ENCODE data around the gene TMEM176A. TPM values are rescaled to one million over a fixed set of nuclear protein-coding genes. Genes with fewer than 3 reads are reported as not detected.

TMEM176A gene
- total and polyA plus RNA-seq, 5 donors from 2014 or later = 0.24 TPM; not detected in 3

GRCh38 chr7:150848111-150848510 lies 47.5 kb downstream of the TMEM176A start:
- H3K27ac Mint-ChIP-seq = no peak overlapping the region
- no peak overlapping the region for H3K4me3 Mint-ChIP-seq
- H3K4me1 ChIP-seq (ENCODE audit: control insufficient read depth, insufficient read depth, low read length, poor library complexity, severe bottlenecking) = no peaks in the 10 kb centered on the region
- H3K4me1 Mint-ChIP-seq = peaks cover 0 to 1% (median 0%) of the 10 kb centered on the region in 4 donors
- no peak overlapping the region for H3K4me3 ChIP-seq (ENCODE audit: low read depth, low read length)
- peaks cover 11% of the 10 kb centered on the region for H3K27me3 ChIP-seq (ENCODE audit: control insufficient read depth, insufficient read depth, low read length)
- H3K27ac ChIP-seq (ENCODE audit: insufficient read depth, low read length, poor library complexity, severe bottlenecking) = no peak overlapping the region
- peaks cover 24% of the 10 kb centered on the region for H3K27me3 Mint-ChIP-seq
- H3K9me3 ChIP-seq (ENCODE audit: control insufficient read depth in 2 of 2, low read length in 2 of 2) = no peaks in the 10 kb centered on the region
- H3K36me3 ChIP-seq (ENCODE audit: control insufficient read depth, insufficient read depth, low read length) = no peaks in the 10 kb centered on the region
- ATAC-seq (ENCODE audit: low read depth in 2 of 2) (no peak), DNase-seq (no peak)
- H3K36me3 Mint-ChIP-seq = no peaks in the 10 kb centered on the region
- no peaks in the 10 kb centered on the region for H3K9me3 Mint-ChIP-seq

DNA sequence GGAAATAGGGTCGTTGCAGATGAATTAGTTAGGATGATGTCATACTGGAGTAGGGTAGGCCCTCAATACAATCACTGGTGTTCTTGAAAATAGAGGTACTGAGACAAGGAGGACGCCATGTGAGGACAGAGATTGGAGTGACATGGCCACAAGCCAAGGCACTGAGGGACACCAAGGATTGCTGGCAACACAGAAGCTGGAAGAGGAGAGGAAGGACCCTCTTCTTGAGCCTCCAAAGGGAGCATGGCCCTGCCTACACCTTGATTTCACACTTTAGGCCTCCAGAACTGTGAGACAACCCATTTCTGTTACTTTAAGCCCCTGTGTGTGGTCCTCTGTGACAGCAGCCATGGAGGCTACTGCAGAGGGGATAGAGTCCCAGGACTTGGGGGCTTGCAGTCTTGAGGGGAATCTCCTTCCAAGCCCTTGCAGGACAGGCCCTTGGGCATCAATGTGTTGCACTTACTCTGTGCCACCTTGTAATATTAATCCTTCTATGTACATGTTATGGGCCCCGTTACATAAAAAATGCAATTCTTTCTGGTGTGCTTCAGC lies 48.1 kb downstream of the TMEM176A start:
- ATAC-seq (ENCODE audit: low read depth in 2 of 2) = no peak
- Mint-ChIP-seq H3K4me1 (peaks cover 0 to 1% (median 0%) of the 10 kb centered on the region in 4 donors), H3K36me3 (no peaks in the 10 kb centered on the region), H3K4me3 (no peak overlapping the region), H3K9me3 (no peaks in the 10 kb centered on the region), H3K27me3 (peaks cover 26% of the 10 kb centered on the region), H3K27ac (no peak overlapping the region)
- Histone ChIP-seq H3K36me3 (ENCODE audit: control insufficient read depth, insufficient read depth, low read length) (no peaks in the 10 kb centered on the region), H3K27ac (ENCODE audit: insufficient read depth, low read length, poor library complexity, severe bottlenecking) (no peak overlapping the region), H3K27me3 (ENCODE audit: control insufficient read depth, insufficient read depth, low read length) (peaks cover 12% of the 10 kb centered on the region), H3K4me1 (ENCODE audit: control insufficient read depth, insufficient read depth, low read length, poor library complexity, severe bottlenecking) (no peaks in the 10 kb centered on the region), H3K4me3 (ENCODE audit: low read depth, low read length) (no peak overlapping the region), H3K9me3 (ENCODE audit: control insufficient read depth in 2 of 2, low read length in 2 of 2) (no peaks in the 10 kb centered on the region)
- no peak for DNase-seq

DNA sequence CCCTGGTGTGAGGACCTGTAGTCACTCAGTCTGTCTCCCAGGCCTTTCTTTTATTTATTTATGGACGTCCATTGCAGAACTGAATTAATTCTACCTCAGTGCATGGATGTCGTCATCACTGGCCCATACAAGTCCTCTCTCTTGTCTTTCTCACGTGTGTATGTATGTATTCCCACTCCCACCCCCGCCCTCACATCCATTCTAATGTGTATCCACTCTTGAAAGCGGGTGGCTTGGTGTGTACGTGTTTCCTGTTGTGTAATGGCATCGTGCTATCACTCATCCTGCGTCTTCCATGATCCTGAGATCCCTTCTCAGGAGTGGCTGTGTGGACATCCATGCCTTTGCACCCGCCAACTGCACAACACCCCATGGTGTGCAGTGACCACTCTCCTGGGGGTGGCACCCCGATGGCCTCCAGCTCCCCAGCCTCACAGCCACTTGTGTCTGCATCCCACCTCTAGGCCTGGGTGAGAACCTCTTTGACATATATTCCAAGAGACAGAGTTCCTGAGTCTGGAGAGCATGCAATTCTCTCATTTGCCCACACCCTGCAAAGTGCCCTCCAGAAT lies 48.7 kb downstream of the TMEM176A start:
- Histone ChIP-seq H3K4me3 (ENCODE audit: low read depth, low read length) (no peak overlapping the region), H3K36me3 (ENCODE audit: control insufficient read depth, insufficient read depth, low read length) (no peaks in the 10 kb centered on the region), H3K27ac (ENCODE audit: insufficient read depth, low read length, poor library complexity, severe bottlenecking) (no peak overlapping the region), H3K9me3 (ENCODE audit: control insufficient read depth in 2 of 2, low read length in 2 of 2) (no peaks in the 10 kb centered on the region), H3K27me3 (ENCODE audit: control insufficient read depth, insufficient read depth, low read length) (peaks cover 12% of the 10 kb centered on the region), H3K4me1 (ENCODE audit: control insufficient read depth, insufficient read depth, low read length, poor library complexity, severe bottlenecking) (no peaks in the 10 kb centered on the region)
- Mint-ChIP-seq H3K9me3 (no peaks in the 10 kb centered on the region), H3K36me3 (no peaks in the 10 kb centered on the region), H3K27me3 (peaks cover 29% of the 10 kb centered on the region), H3K4me3 (no peak overlapping the region), H3K4me1 (peaks cover 0 to 1% (median 0%) of the 10 kb centered on the region in 4 donors), H3K27ac (no peak overlapping the region)
- no peak for ATAC-seq (ENCODE audit: low read depth in 2 of 2)
- DNase-seq = no peak

DNA sequence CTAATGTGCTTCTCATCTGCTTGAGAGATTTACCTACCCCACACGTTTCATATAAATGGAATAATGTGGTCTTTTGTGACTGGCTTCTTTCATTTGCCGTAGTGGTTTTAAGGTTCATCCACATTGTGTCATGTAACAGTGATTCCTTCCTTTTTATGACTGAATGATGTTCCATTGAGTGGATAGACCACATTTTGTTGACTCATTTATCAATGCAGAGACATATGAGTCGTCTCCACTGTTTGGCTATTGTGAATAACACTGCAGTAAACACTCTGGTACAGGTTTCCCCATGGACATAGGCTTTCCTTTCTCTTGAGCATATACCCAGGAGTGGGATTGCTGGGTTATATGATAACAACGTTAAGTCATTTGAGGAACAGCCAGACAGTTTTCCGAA lies 49.7 kb downstream of the TMEM176A start:
- Histone ChIP-seq H3K9me3 (ENCODE audit: control insufficient read depth in 2 of 2, low read length in 2 of 2) (no peaks in the 10 kb centered on the region), H3K27me3 (ENCODE audit: control insufficient read depth, insufficient read depth, low read length) (peaks cover 12% of the 10 kb centered on the region), H3K27ac (ENCODE audit: insufficient read depth, low read length, poor library complexity, severe bottlenecking) (no peak overlapping the region), H3K4me1 (ENCODE audit: control insufficient read depth, insufficient read depth, low read length, poor library complexity, severe bottlenecking) (no peaks in the 10 kb centered on the region), H3K36me3 (ENCODE audit: control insufficient read depth, insufficient read depth, low read length) (no peaks in the 10 kb centered on the region), H3K4me3 (ENCODE audit: low read depth, low read length) (no peak overlapping the region)
- H3K27me3 Mint-ChIP-seq = peaks cover 32% of the 10 kb centered on the region
- no peak for DNase-seq
- H3K4me1 Mint-ChIP-seq = peaks cover 0 to 1% (median 0%) of the 10 kb centered on the region in 4 donors
- no peak overlapping the region for H3K27ac Mint-ChIP-seq
- no peaks in the 10 kb centered on the region for H3K36me3 Mint-ChIP-seq
- no peak for ATAC-seq (ENCODE audit: low read depth in 2 of 2)
- no peak overlapping the region for H3K4me3 Mint-ChIP-seq
- no peaks in the 10 kb centered on the region for H3K9me3 Mint-ChIP-seq

DNA sequence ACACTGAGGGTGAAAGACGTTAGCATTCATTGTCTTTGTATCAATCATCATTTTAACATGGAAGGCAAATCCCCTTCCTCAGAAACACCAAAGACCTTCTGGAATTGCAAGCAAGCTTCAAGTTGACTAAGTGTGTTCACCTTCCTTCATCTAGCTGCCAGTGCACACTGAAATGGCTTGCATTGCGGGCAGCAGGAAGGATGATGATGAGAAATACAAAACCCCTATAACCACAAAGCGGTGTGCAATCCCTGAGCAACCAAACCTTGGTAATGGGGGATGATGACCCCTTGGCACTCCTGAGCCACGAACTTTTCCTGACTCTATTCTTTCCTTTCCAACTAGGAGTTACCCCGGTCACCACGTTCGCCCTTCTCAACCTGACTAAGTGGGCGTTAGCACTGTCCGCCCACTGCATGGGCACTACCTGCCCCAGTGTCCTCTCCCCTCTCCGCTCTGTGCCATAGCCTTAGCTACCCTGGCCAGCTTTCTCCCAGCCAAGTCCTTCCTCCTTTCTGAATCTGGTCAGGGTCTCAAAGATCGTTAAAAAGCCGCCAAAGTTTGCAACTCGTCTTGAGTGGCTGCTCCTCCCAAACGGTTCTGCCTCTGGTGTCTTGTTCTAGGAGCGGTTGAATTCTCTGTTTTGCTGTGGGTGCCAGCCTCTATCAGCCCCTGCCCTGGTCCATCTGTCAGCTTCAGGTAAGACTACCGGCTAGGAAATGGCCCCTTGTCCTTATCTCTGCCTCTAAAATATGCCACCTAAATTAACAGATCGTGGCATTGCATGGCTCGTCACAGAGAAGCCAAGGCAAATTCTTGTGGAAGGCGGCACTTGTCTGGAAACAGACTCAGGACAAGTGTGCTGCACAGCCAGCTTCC lies 51.2 kb downstream of the TMEM176A start:
- H3K9me3 Mint-ChIP-seq = no peaks in the 10 kb centered on the region
- H3K27ac Mint-ChIP-seq = no peak overlapping the region
- Histone ChIP-seq H3K27me3 (ENCODE audit: control insufficient read depth, insufficient read depth, low read length) (peaks cover 12% of the 10 kb centered on the region), H3K4me3 (ENCODE audit: low read depth, low read length) (no peak overlapping the region), H3K27ac (ENCODE audit: insufficient read depth, low read length, poor library complexity, severe bottlenecking) (no peak overlapping the region), H3K4me1 (ENCODE audit: control insufficient read depth, insufficient read depth, low read length, poor library complexity, severe bottlenecking) (no peaks in the 10 kb centered on the region), H3K36me3 (ENCODE audit: control insufficient read depth, insufficient read depth, low read length) (no peaks in the 10 kb centered on the region), H3K9me3 (ENCODE audit: control insufficient read depth in 2 of 2, low read length in 2 of 2) (no peaks in the 10 kb centered on the region)
- peaks cover 36% of the 10 kb centered on the region for H3K27me3 Mint-ChIP-seq
- ATAC-seq (ENCODE audit: low read depth in 2 of 2) = no peak
- DNase-seq = no peak
- H3K36me3 Mint-ChIP-seq = no peaks in the 10 kb centered on the region
- no peak overlapping the region for H3K4me3 Mint-ChIP-seq
- H3K4me1 Mint-ChIP-seq = peaks cover 0 to 1% (median 0%) of the 10 kb centered on the region in 4 donors

GRCh38 chr7:150852371-150852905 lies 51.9 kb downstream of the TMEM176A start, which contains the start of gene AOC1:
Gene AOC1, plus strand, starts transcription at chr7:150852517. Its CDS starts 3,954 bp downstream, at chr7:150856471.
- no peaks in the 10 kb centered on the region for H3K36me3 Mint-ChIP-seq
- no peak within 1 kb of the TSS for H3K27ac ChIP-seq (ENCODE audit: insufficient read depth, low read length, poor library complexity, severe bottlenecking)
- H3K4me3 Mint-ChIP-seq = no peak within 1 kb of the TSS
- no peaks in the 10 kb centered on the region for H3K4me1 ChIP-seq (ENCODE audit: control insufficient read depth, insufficient read depth, low read length, poor library complexity, severe bottlenecking)
- no peaks in the 10 kb centered on the region for H3K9me3 Mint-ChIP-seq
- H3K27me3 ChIP-seq (ENCODE audit: control insufficient read depth, insufficient read depth, low read length) = peaks cover 12% of the 10 kb centered on the region
- H3K4me3 ChIP-seq (ENCODE audit: low read depth, low read length) = no peak within 1 kb of the TSS
- ATAC-seq (ENCODE audit: low read depth in 2 of 2) (no peak), DNase-seq (no peak)
- H3K27ac Mint-ChIP-seq = no peak within 1 kb of the TSS
- peaks cover 0 to 1% (median 0%) of the 10 kb centered on the region in 4 donors for H3K4me1 Mint-ChIP-seq
- no peaks in the 10 kb centered on the region for H3K9me3 ChIP-seq (ENCODE audit: control insufficient read depth in 2 of 2, low read length in 2 of 2)
- H3K27me3 Mint-ChIP-seq = peaks cover 36% of the 10 kb centered on the region
- H3K36me3 ChIP-seq (ENCODE audit: control insufficient read depth, insufficient read depth, low read length) = no peaks in the 10 kb centered on the region

DNA sequence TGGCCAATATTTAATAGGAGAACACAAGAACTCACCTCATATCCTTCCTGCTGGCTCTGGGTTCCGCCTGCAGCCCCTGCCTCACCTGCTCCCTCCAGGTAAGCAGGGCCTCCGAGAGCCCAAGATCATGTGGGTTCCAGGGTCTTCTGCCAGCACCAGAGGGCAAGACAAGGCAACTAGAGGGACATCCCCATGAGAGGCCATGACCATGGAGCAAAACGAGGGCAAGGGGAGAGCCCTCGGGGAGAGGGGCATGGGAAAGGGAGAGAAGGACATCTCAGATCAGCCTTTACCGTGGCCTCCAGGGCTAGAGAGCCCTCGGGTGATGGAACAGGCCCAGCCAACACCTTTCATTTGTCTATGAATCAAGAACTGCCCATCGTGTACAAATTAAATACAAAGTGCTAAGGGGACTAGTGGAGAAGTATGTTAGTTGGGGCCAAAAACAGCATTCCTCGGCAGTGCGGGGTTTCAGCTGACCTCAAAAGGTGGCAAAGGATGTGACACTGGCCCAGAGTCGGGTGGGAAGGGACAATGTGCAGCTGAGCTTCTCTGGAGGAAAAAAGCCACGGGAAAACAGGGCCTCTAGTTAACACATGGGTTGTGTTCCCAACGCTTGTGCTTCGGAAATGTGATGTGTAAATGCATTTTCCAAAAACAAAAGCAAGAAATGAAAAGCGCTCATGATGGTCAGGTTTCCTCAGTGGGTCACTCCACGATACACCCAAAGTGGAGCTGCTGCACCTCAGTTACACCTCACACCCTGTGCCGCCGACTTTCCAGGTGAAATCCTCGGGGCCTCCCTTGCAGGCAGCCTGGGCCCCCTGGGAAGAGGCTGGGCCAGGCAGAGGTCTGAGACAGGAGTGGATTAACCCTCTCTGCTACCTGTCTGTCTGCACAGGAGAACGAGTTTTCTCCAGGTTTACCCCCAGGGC lies 53.8 kb downstream of the TMEM176A start:
- no peak for DNase-seq
- no peak for ATAC-seq (ENCODE audit: low read depth in 2 of 2)
- Mint-ChIP-seq H3K27me3 (peaks cover 40% of the 10 kb centered on the region), H3K4me1 (peaks cover 0 to 1% (median 0%) of the 10 kb centered on the region in 4 donors), H3K9me3 (no peaks in the 10 kb centered on the region), H3K4me3 (no peak overlapping the region), H3K36me3 (no peaks in the 10 kb centered on the region), H3K27ac (no peak overlapping the region)
- Histone ChIP-seq H3K36me3 (ENCODE audit: control insufficient read depth, insufficient read depth, low read length) (no peaks in the 10 kb centered on the region), H3K4me1 (ENCODE audit: control insufficient read depth, insufficient read depth, low read length, poor library complexity, severe bottlenecking) (no peaks in the 10 kb centered on the region), H3K27me3 (ENCODE audit: control insufficient read depth, insufficient read depth, low read length) (peaks cover 12% of the 10 kb centered on the region), H3K4me3 (ENCODE audit: low read depth, low read length) (no peak overlapping the region), H3K27ac (ENCODE audit: insufficient read depth, low read length, poor library complexity, severe bottlenecking) (no peak overlapping the region), H3K9me3 (ENCODE audit: control insufficient read depth in 2 of 2, low read length in 2 of 2) (no peaks in the 10 kb centered on the region)

Measured in CD4-positive, CD25-positive, alpha-beta regulatory T cell (primary cell).